MCF 10A (cell line): ENCODE results near the gene DCUN1D2. TPM values are rescaled to one million over a fixed set of nuclear protein-coding genes. Genes with fewer than 3 reads are reported as not detected.

Source experiments
- BruUV-seq: library from RNA; stranded (reverse); fragments of 400-500 nt; replicated peaks from 2 replicates; lab custom pipeline; 2021; lab: Mats Ljungman, UMichigan
- CTCF ChIA-PET: fragments of 300-600 bp; sonication (Branson Sonifier 250); formaldehyde crosslinking; extraction: SDS; loops from one replicate; lab custom pipeline; 2021; ENCODE audit warnings: antibody characterized with exemption, inconsistent platforms; lab: Yijun Ruan, JAX
- POLR2A ChIA-PET: fragments of 300-600, 350-650 bp; sonication (Branson Sonifier 250); formaldehyde crosslinking; extraction: SDS; loops from one replicate; lab custom pipeline; 2020; ENCODE audit warnings: antibody characterized with exemption, inconsistent platforms; lab: Yijun Ruan, JAX
- DNase-seq: peaks from one replicate; pipeline ENCODE4 v3.0.0-alpha.2; 2018; ENCODE audit not compliant: unreplicated experiment
- H3K27ac Mint-ChIP-seq: one replicate; pipeline ENCODE4 v1.8.0; 2022; ENCODE audit warnings: mild to moderate bottlenecking, low read depth, mixed read lengths; ENCODE audit not compliant: unreplicated experiment
- H3K27me3 Mint-ChIP-seq: one replicate; pipeline ENCODE4 v1.8.0; 2022; ENCODE audit warnings: mixed read lengths; ENCODE audit not compliant: insufficient read depth, unreplicated experiment
- H3K36me3 Mint-ChIP-seq: one replicate; pipeline ENCODE4 v1.8.0; 2022; ENCODE audit warnings: mild to moderate bottlenecking, moderate library complexity, mixed read lengths; ENCODE audit not compliant: insufficient read depth, unreplicated experiment
- H3K4me1 Mint-ChIP-seq: one replicate; pipeline ENCODE4 v1.8.0; 2022; ENCODE audit warnings: mixed read lengths; ENCODE audit not compliant: insufficient read depth, unreplicated experiment
- H3K4me3 Mint-ChIP-seq: one replicate; pipeline ENCODE4 v1.8.0; 2022; ENCODE audit warnings: mild to moderate bottlenecking, moderate library complexity, mixed read lengths; ENCODE audit not compliant: unreplicated experiment
- H3K9me3 Mint-ChIP-seq: one replicate; pipeline ENCODE4 v1.8.0; 2022; ENCODE audit warnings: mixed read lengths; ENCODE audit not compliant: unreplicated experiment
- intact Hi-C: fragments of 100-400 bp; cut with micrococcal nuclease; formaldehyde crosslinking; loops from 2 replicates; pipeline ENCODE4 v1.14.1; 2022
- total RNA-seq: library from RNA; stranded (reverse); gene quantifications from 2 replicates; pipeline ENCODE4 v1.2.3, GENCODE V29; 2022
- TF ChIP-seq, protein P1 (sequence below): fragments of 200-600 bp; IDR thresholded peaks from one replicate; pipeline ENCODE4 v1.8.0; 2022; ENCODE audit warnings: antibody characterized with exemption, mild to moderate bottlenecking; ENCODE audit not compliant: unreplicated experiment

DCUN1D2 gene
- total RNA-seq, 1 experiment from 2014 or later, result 20.4 TPM

DNA sequence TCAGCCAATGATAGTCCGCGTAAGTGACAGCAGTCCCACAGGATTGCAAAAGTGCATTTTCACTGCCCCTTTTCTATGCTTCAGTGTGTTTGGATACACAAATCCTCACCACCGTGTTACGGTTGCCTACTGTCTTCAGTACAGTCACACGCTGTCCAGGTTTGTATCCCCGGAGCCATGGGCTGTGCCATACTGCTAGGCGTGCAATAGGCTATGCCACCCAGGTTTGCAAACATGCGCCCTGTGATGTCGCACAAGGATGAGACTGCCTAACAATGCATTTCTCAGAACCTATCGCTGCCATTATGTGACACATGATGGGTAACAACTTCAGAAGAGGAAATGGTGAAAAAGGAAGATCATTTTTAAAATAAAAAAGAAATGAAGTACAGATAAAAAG is 20.4 kb downstream of the DCUN1D2 start:
- Mint-ChIP-seq H3K9me3 (no peaks in the 10 kb centered on the region), H3K27ac (no peak overlapping the region), H3K4me1 (no peaks in the 10 kb centered on the region), H3K4me3 (no peak overlapping the region), H3K27me3 (no peaks in the 10 kb centered on the region), H3K36me3 (peaks cover 67% of the 10 kb centered on the region)
- intact Hi-C loops, result no loop called here
- POLR2A ChIA-PET, result no interaction called here
- CTCF ChIA-PET, result no interaction called here
- DNase-seq, result no peak
- no TSS peak for BruUV-seq
- TF ChIP-seq, protein P1, sequence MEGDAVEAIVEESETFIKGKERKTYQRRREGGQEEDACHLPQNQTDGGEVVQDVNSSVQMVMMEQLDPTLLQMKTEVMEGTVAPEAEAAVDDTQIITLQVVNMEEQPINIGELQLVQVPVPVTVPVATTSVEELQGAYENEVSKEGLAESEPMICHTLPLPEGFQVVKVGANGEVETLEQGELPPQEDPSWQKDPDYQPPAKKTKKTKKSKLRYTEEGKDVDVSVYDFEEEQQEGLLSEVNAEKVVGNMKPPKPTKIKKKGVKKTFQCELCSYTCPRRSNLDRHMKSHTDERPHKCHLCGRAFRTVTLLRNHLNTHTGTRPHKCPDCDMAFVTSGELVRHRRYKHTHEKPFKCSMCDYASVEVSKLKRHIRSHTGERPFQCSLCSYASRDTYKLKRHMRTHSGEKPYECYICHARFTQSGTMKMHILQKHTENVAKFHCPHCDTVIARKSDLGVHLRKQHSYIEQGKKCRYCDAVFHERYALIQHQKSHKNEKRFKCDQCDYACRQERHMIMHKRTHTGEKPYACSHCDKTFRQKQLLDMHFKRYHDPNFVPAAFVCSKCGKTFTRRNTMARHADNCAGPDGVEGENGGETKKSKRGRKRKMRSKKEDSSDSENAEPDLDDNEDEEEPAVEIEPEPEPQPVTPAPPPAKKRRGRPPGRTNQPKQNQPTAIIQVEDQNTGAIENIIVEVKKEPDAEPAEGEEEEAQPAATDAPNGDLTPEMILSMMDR, result no peak

DNA sequence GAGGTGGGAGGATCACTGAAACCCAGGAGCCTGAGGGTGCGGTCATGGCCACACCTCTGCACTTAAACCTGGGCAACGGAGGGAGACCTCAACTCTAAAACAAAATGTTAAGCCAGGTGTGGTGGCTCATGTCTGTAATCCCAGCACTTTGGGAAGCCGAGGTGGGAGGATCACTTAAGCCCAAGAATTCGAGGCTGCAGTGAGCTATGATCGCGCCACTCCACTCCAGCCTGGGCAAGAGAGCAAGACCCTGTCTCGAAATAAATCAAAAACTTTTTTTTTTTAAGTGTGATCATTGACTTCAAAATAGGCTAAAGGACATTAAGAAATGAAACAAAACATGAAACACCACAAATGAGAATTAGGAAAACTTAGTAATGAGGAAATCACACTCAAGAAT is 20.9 kb downstream of the DCUN1D2 start:
- TF ChIP-seq, protein P1, result no peak
- no peak for DNase-seq
- Mint-ChIP-seq H3K27ac (no peak overlapping the region), H3K27me3 (no peaks in the 10 kb centered on the region), H3K4me1 (no peaks in the 10 kb centered on the region), H3K9me3 (no peaks in the 10 kb centered on the region), H3K4me3 (no peak overlapping the region), H3K36me3 (peaks cover 64% of the 10 kb centered on the region)
- no TSS peak for BruUV-seq
- ChIA-PET CTCF (interaction anchor here (0.7 kb wide), 1 partner anchor 19 kb away, joined by 5 read pairs; no protein-coding TSS in a partner anchor), POLR2A (interaction anchor here (0.9 kb wide), 1 partner anchor 12 kb away, joined by 4 read pairs; no protein-coding TSS in a partner anchor)
- intact Hi-C loops, result no loop called here

DNA sequence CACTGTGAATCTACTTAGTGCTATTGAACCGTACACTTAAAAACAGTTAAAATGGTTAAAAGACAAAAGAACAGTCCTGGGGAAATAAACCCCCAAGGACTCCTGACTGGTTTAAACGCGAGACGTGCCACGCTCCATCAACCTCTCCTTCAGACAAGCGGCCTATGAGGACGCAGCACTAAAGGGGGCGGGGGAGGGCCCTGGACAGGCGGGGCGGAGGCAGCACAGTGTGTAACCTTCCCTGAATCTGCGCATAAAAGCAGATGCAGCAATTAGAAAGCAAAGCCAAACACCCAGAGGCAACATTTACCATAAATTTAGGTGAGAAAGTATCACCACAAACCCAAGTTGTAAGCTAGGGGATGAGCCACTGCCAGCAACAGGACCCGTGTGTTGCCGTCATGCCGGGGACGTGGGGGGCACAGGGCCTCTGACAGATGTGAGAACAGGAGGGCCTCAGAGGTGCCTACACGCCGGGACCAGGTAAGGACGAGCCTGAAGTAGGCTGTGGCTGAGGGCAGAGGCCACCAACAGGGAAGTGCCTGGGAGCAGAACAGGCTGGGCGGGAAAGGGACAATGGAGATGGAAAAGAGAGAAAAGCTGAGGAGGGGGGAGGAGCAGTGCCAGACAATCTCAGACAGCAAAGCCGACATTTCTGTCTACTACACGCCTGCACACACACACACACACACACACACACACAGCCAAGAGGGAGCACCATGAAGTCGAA is 21.9 kb downstream of the DCUN1D2 start:
- DNase-seq, result no peak
- TF ChIP-seq, protein P1, result no peak
- peaks cover 2% of the 10 kb centered on the region for H3K4me1 Mint-ChIP-seq
- no peaks in the 10 kb centered on the region for H3K27me3 Mint-ChIP-seq
- ChIA-PET CTCF (interaction anchor here (0.7 kb wide), 1 partner anchor 18 kb away, joined by 5 read pairs; no protein-coding TSS in a partner anchor), POLR2A (interaction anchor here (0.9 kb wide), 1 partner anchor 11 kb away, joined by 4 read pairs; no protein-coding TSS in a partner anchor)
- intact Hi-C loops, result no loop called here
- H3K4me3 Mint-ChIP-seq, result no peak overlapping the region
- no peaks in the 10 kb centered on the region for H3K9me3 Mint-ChIP-seq
- H3K36me3 Mint-ChIP-seq, result peaks cover 55% of the 10 kb centered on the region
- BruUV-seq, result no TSS peak
- H3K27ac Mint-ChIP-seq, result no peak overlapping the region

DNA sequence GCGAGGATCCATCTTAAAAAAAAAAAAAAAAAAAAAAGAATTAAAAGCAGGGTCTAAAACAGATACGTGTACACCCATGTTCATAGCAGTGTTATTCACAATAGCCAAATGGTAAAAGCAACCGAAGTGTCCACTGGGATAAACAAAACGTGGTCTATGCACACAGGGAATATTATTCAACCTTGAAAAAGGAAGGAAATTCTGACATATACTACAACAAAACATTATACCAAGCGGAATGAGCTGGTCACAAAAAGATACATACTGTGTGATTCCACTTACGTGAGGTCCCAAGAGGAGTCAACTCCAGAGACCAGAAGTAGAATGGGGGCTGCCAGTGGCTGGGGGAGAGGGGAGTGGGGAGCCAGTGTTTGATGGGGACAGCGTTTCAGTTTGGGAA is 22.5 kb downstream of the DCUN1D2 start:
- ChIA-PET CTCF (interaction anchor here (0.6 kb wide), 1 partner anchor 38 kb away, joined by 3 read pairs; no protein-coding TSS in a partner anchor), POLR2A (no interaction called here)
- TF ChIP-seq, protein P1, result no peak
- no peak overlapping the region for H3K27ac Mint-ChIP-seq
- BruUV-seq, result no TSS peak
- H3K4me3 Mint-ChIP-seq, result no peak overlapping the region
- H3K36me3 Mint-ChIP-seq, result peaks cover 49% of the 10 kb centered on the region
- H3K4me1 Mint-ChIP-seq, result peaks cover 6% of the 10 kb centered on the region
- intact Hi-C loops, result no loop called here
- H3K27me3 Mint-ChIP-seq, result no peaks in the 10 kb centered on the region
- H3K9me3 Mint-ChIP-seq, result no peaks in the 10 kb centered on the region
- DNase-seq, result no peak
